K562 (cell line): ENCODE data around the gene SP140L. TPM values are rescaled to one million over a fixed set of nuclear protein-coding genes. Genes with fewer than 3 reads are reported as not detected.
A peak's percentile ranks its signal among the peaks of the same experiment; 100 is the strongest.
"Not testable (repeated sequence)": the region's sequence is repeated elsewhere in the genome, so short reads cannot be mapped to it uniquely, and the experiment has no call there.

Experiments
- ATAC-seq: fragments of 200-7000 bp; cut with Tn5 transposase; 3 replicates; pipeline ENCODE4 v1.9.1; 2020; ENCODE audit warnings: moderate library complexity
- BruUV-seq: library from RNA; stranded (reverse); fragments of 400-500 nt; replicated peaks from 2 replicates; lab custom pipeline; 2021; lab: Mats Ljungman, UMichigan
- CTCF ChIA-PET: fragments of 300-600 bp; formaldehyde crosslinking; extraction: SDS; loops from one replicate; lab custom pipeline; 2021; ENCODE audit warnings: low intra/inter-chr PET ratio; lab: Yijun Ruan, JAX
- POLR2A ChIA-PET: fragments of 300-600, 350-650 bp; sonication (Branson Sonifier 250); formaldehyde crosslinking; extraction: SDS; loops from one replicate; lab custom pipeline; 2021; ENCODE audit warnings: antibody characterized with exemption, inconsistent platforms; lab: Yijun Ruan, JAX
- DNase-seq, 4 experiments: peaks; one replicate each; pipeline versions ENCODE4 v3.0.0 to v3.0.0-alpha.2; 2011 to 2018; ENCODE audit warnings: low spot score in 3 of 4, mixed read lengths in 3 of 4; ENCODE audit errors: extremely low read depth in 1 of 4
- FAIRE-seq: peaks from 2 replicates; lab custom pipeline; 2011; peaks lifted over from hg19 to GRCh38; lab: Jason Lieb, UNC
- H2AFZ ChIP-seq: 2 replicates; pipeline ENCODE4 v1.6.0; 2011; ENCODE audit warnings: low read depth, low read length, control low read depth, inconsistent platforms
- H3K27ac ChIP-seq: fragments of 200-600 bp; 3 replicates; pipeline ENCODE4 v1.8.0; 2011; ENCODE audit warnings: low read depth, mild to moderate bottlenecking, control low read depth, inconsistent platforms, low read length, moderate library complexity, mixed read lengths; ENCODE audit errors: extremely low read depth
- H3K27me3 ChIP-seq, 2 experiments: fragments of 300-600 bp in 1 of 2; 2 replicates in 1 of 2; 3 replicates in 1 of 2; pipeline versions ENCODE4 v1.6.0 to v1.8.0; 2011; ENCODE audit warnings: inconsistent platforms in 2 of 2, low read length in 2 of 2, mild to moderate bottlenecking in 1 of 2, mixed read lengths in 1 of 2, moderate library complexity in 1 of 2; ENCODE audit not compliant: control insufficient read depth in 2 of 2, insufficient read depth in 2 of 2
- H3K36me3 ChIP-seq: fragments of 300-600 bp; 3 replicates; pipeline ENCODE4 v1.8.0; 2011; ENCODE audit warnings: mild to moderate bottlenecking, low read length, inconsistent platforms; ENCODE audit not compliant: control insufficient read depth, insufficient read depth
- H3K4me1 ChIP-seq, 2 experiments: fragments of 200-600 bp in 1 of 2; replicated peaks in 1 of 2; 2 replicates in 1 of 2; 3 replicates in 1 of 2; pipeline versions ENCODE4 v1.5.1 to v1.8.0; 2011; ENCODE audit warnings: inconsistent platforms in 2 of 2, low read length in 2 of 2, mild to moderate bottlenecking in 1 of 2, mixed read lengths in 1 of 2, moderate library complexity in 1 of 2; ENCODE audit not compliant: control insufficient read depth in 2 of 2, insufficient read depth in 2 of 2
- H3K4me2 ChIP-seq: 2 replicates; pipeline ENCODE4 v1.6.1; 2011; ENCODE audit warnings: low read length, control low read depth, inconsistent platforms, mixed read lengths; ENCODE audit not compliant: insufficient read depth
- H3K4me3 ChIP-seq: fragments of 200-600 bp; sonication (generic), shearing (Covaris generic); 2 replicates; pipeline ENCODE4 v1.5.1; 2016; ENCODE audit warnings: control low read depth, inconsistent platforms
- H3K79me2 ChIP-seq: fragments of 200-600 bp; 3 replicates; pipeline ENCODE4 v1.8.0; 2011; ENCODE audit warnings: low read length, inconsistent platforms; ENCODE audit not compliant: control insufficient read depth, insufficient read depth
- H3K9ac ChIP-seq, 2 experiments: 2 replicates each; pipeline versions ENCODE4 v1.6.0 to v1.6.1; 2011; ENCODE audit warnings: low read depth in 2 of 2, low read length in 2 of 2, control low read depth in 1 of 2, inconsistent platforms in 1 of 2, mild to moderate bottlenecking in 1 of 2, mixed read lengths in 1 of 2; ENCODE audit not compliant: insufficient read depth in 1 of 2
- H3K9me1 ChIP-seq: one replicate; pipeline ENCODE4 v1.6.0; 2011; ENCODE audit warnings: inconsistent platforms, mild to moderate bottlenecking, low read length, moderate library complexity; ENCODE audit not compliant: control insufficient read depth, insufficient read depth
- H3K9me3 ChIP-seq: replicated peaks from 2 replicates; pipeline ENCODE4 v1.5.1; 2011; ENCODE audit warnings: low read depth, low read length, inconsistent platforms; ENCODE audit not compliant: control insufficient read depth, insufficient read depth
- H4K20me1 ChIP-seq: replicated peaks from 2 replicates; pipeline ENCODE4 v1.6.1; 2011; ENCODE audit warnings: low read length, inconsistent platforms, mixed read lengths; ENCODE audit not compliant: control insufficient read depth, insufficient read depth
- CBFA2T2 ChIP-seq: fragments of 450-650 bp; conservative IDR thresholded peaks from 2 replicates; pipeline ENCODE4 v1.6.1; 2017; ENCODE audit warnings: mild to moderate bottlenecking
- CCAR2 ChIP-seq: fragments of 200-400 bp; formaldehyde crosslinking; IDR thresholded peaks from 2 replicates; pipeline ENCODE4 v1.6.1; 2017; ENCODE audit warnings: mild to moderate bottlenecking, low read depth, low read length
- CREM ChIP-seq: IDR thresholded peaks from 2 replicates; pipeline ENCODE4 v1.6.1; 2014; ENCODE audit warnings: antibody characterized with exemption, low read depth
- FOXM1 ChIP-seq, 2 experiments: fragments of 450-650 bp in 1 of 2; sonication (generic) in 1 of 2; formaldehyde crosslinking in 1 of 2; IDR thresholded peaks; 2 replicates each; pipeline versions ENCODE4 v1.6.1 to v1.9.0; 2017 to 2022; ENCODE audit warnings: low read depth in 2 of 2, mild to moderate bottlenecking in 2 of 2, missing genetic modification reagents in 1 of 2, moderate library complexity in 1 of 2
- KDM4B ChIP-seq, 2 experiments: fragments of 450-650 bp in 1 of 2; sonication (generic) in 1 of 2; IDR thresholded peaks; 2 replicates each; pipeline ENCODE4 v1.6.1; 2016 to 2017; ENCODE audit warnings: borderline replicate concordance in 2 of 2, antibody characterized with exemption in 1 of 2, low read depth in 1 of 2, mild to moderate bottlenecking in 1 of 2
- MYBL2 ChIP-seq, 2 experiments: fragments of 450-650 bp in 1 of 2; sonication (generic) in 1 of 2; formaldehyde crosslinking in 1 of 2; IDR thresholded peaks; 2 replicates each; pipeline versions ENCODE4 v1.6.1 to v1.8.1; 2017 to 2022; ENCODE audit warnings: borderline replicate concordance in 1 of 2, inconsistent platforms in 1 of 2, low read depth in 1 of 2, mild to moderate bottlenecking in 1 of 2, missing genetic modification reagents in 1 of 2, moderate library complexity in 1 of 2
- PHTF2 ChIP-seq: fragments of 250-450 bp; sonication (Bioruptor Pico); IDR thresholded peaks from 2 replicates; pipeline ENCODE4 v1.5.0; 2021; ENCODE audit warnings: mild to moderate bottlenecking
- SETDB1 ChIP-seq: IDR thresholded peaks from one replicate; pipeline ENCODE4 v1.6.1; 2012; ENCODE audit warnings: low read length, control low read depth, inconsistent platforms
- STAT5A ChIP-seq: IDR thresholded peaks from 2 replicates; pipeline ENCODE4 v1.6.1; 2012; ENCODE audit warnings: low read length, inconsistent platforms, borderline replicate concordance
- TOE1 ChIP-seq, 2 experiments: fragments of 450-650 bp in 1 of 2; sonication (generic) in 1 of 2; formaldehyde crosslinking in 1 of 2; IDR thresholded peaks; 2 replicates each; pipeline versions ENCODE4 v1.7.1 to v1.8.0; 2016 to 2022; ENCODE audit warnings: borderline replicate concordance in 2 of 2, mild to moderate bottlenecking in 2 of 2, antibody characterized with exemption in 1 of 2, inconsistent platforms in 1 of 2, low read depth in 1 of 2, missing genetic modification reagents in 1 of 2, moderate library complexity in 1 of 2
- ZNF639 ChIP-seq, 2 experiments: fragments of 200-800 bp in 1 of 2; sonication (Bioruptor generic) in 1 of 2; sonication (generic) in 1 of 2; formaldehyde crosslinking in 1 of 2; IDR thresholded peaks in 1 of 2; conservative IDR thresholded peaks in 1 of 2; 2 replicates each; pipeline versions ENCODE4 v1.5.0 to v1.6.1; 2016 to 2020; ENCODE audit warnings: missing compliant biosample characterization in 1 of 2, missing genetic modification characterization in 1 of 2, missing genetic modification reagents in 1 of 2
- WGBS: fragments of 100-300 bp; shearing (Covaris generic); methylation state at CpG from one replicate; pipeline ENCODE4 v1.1.6; 2016; ENCODE audit warnings: low coverage, mixed read lengths; ENCODE audit not compliant: insufficient coverage; ENCODE audit errors: missing lambda C conversion rate; 5-methylcytosine and 5-hydroxymethylcytosine counted together
- in situ Hi-C: fragments of 300-500 bp; cut with MboI; formaldehyde crosslinking; loops from 4 replicates; pipeline ENCODE4 v1.15.0; 2018; ENCODE audit warnings: inconsistent platforms, mixed read lengths
- intact Hi-C: fragments of 100-400 bp; cut with micrococcal nuclease; formaldehyde crosslinking; loops from 2 replicates; pipeline ENCODE4 v1.14.2; 2022
- polyA plus RNA-seq, 8 experiments: library from polyadenylated mRNA; depleted of rRNA in 4 of 8; stranded (reverse) in 5 of 8; unstranded in 3 of 8; fragments of >200 nt; fragmentation: Nextera tagmentation in 2 of 8; fragmentation: Illumina TruSeq in 1 of 8; extraction: Ambion mirVana in 2 of 8; extraction: Trizol in 1 of 8; gene quantifications; 2 replicates each; pipeline versions ENCODE4 v1.2.1 to v1.2.3, GENCODE V29; 2011 to 2014; ENCODE audit warnings: inconsistent platforms in 1 of 8, missing spikeins in 1 of 8
- total RNA-seq, 7 experiments: library from RNA; depleted of rRNA in 6 of 7; stranded (reverse); fragments of >200 nt in 6 of 7; fragmentation: Illumina TruSeq in 2 of 7; extraction: Trizol in 2 of 7; gene quantifications; 2 replicates each; pipeline versions ENCODE4 v1.2.1 to v1.2.3, GENCODE V29; 2011 to 2021; ENCODE audit warnings: low replicate concordance in 1 of 7
- TF ChIP-seq, protein P1 (sequence below): sonication (generic); formaldehyde crosslinking; IDR thresholded peaks from 2 replicates; pipeline ENCODE4 v1.8.0; 2023; ENCODE audit warnings: missing genetic modification reagents, mild to moderate bottlenecking, borderline replicate concordance

Gene SP140L
- total and polyA plus RNA-seq, 9 of the 15 experiments (the other 6 are each of a cell fraction or from before 2014, with no cell fraction given), result 4.0 to 15.5 (median 11.3) TPM

- TF ChIP-seq MYBL2 (IDR thresholded peaks at IDR 0.05; ENCODE audit: low read depth) (peak; percentile 93), FOXM1 (IDR thresholded peaks at IDR 0.05; ENCODE audit: low read depth) (peak; percentile 99), CBFA2T2 (peak; percentile 57), STAT5A (peak; percentile 42)
- TF ChIP-seq MYBL2 (CRISPR knock-in tag; IDR thresholded peaks at IDR 0.05; ENCODE audit: borderline replicate concordance); FOXM1 (CRISPR knock-in tag; IDR thresholded peaks at IDR 0.05; ENCODE audit: low read depth): not testable (repeated sequence)
Observed at GRCh38 chr2:230398698-230399097, 71.7 kb downstream of the SP140L start (continued).

DNA sequence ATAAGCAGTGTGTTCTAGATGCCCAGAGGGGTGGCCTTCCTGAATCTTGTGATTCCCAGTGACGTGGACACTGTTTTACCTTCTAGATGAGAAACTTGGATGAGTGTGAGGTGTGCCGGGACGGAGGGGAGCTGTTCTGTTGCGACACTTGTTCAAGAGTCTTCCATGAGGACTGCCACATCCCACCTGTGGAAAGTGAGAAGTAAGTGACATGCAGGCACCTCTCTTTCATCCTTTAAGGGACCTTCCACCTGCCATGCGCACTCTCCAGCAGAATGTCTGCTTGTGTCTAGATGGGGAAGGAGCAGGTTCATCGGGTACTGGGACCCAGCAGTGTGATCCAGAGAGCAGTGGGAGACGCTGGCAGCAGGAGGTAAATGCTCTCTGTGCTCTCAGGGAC, 73.0 kb downstream of the SP140L start:
- ChIA-PET CTCF (no interaction called here), POLR2A (no interaction called here)
- Histone ChIP-seq H3K4me1 (peaks cover 0 to 10% of the 10 kb centered on the region in 2 experiments; a peak in 2 of 5 replicates), H3K36me3 (peaks cover 3% of the 10 kb centered on the region; the same call in 1 of the 3 replicates), H3K4me3 (no peak overlapping the region), H3K79me2 (no peaks in the 10 kb centered on the region), H3K4me2 (no peak overlapping the region), H3K9ac (no peak overlapping the region), H3K9me1 (no peaks in the 10 kb centered on the region), H3K27me3 (no peaks in the 10 kb centered on the region), H4K20me1 (no peaks in the 10 kb centered on the region), H2AFZ (no peak overlapping the region), H3K9me3 (no peaks in the 10 kb centered on the region), H3K27ac (no peak overlapping the region)
- no TSS peak for BruUV-seq
- intact Hi-C loops, result no loop called here
- in situ Hi-C loops, result no loop called here
- FAIRE-seq (no peak), ATAC-seq (no peak), DNase-seq (no peak)
- WGBS, result 97% methylated on average over 4 of the region's 7 CpGs
- TF ChIP-seq ZNF639 (CRISPR knock-in tag; conservative IDR thresholded peaks at IDR 0.05 in 1 of 2, IDR thresholded peaks at IDR 0.05 in 1 of 2) (no peak), CCAR2 (no peak), CREM (no peak), PHTF2 (no peak), SETDB1 (no peak), KDM4B (IDR thresholded peaks at IDR 0.05; ENCODE audit: borderline replicate concordance in 2 of 2, low read depth in 1 of 2) (no peak), TOE1 (IDR thresholded peaks at IDR 0.05; ENCODE audit: borderline replicate concordance) (no peak), TOE1 (CRISPR knock-in tag; IDR thresholded peaks at IDR 0.05; ENCODE audit: borderline replicate concordance, low read depth) (no peak)
- TF ChIP-seq, protein P1, sequence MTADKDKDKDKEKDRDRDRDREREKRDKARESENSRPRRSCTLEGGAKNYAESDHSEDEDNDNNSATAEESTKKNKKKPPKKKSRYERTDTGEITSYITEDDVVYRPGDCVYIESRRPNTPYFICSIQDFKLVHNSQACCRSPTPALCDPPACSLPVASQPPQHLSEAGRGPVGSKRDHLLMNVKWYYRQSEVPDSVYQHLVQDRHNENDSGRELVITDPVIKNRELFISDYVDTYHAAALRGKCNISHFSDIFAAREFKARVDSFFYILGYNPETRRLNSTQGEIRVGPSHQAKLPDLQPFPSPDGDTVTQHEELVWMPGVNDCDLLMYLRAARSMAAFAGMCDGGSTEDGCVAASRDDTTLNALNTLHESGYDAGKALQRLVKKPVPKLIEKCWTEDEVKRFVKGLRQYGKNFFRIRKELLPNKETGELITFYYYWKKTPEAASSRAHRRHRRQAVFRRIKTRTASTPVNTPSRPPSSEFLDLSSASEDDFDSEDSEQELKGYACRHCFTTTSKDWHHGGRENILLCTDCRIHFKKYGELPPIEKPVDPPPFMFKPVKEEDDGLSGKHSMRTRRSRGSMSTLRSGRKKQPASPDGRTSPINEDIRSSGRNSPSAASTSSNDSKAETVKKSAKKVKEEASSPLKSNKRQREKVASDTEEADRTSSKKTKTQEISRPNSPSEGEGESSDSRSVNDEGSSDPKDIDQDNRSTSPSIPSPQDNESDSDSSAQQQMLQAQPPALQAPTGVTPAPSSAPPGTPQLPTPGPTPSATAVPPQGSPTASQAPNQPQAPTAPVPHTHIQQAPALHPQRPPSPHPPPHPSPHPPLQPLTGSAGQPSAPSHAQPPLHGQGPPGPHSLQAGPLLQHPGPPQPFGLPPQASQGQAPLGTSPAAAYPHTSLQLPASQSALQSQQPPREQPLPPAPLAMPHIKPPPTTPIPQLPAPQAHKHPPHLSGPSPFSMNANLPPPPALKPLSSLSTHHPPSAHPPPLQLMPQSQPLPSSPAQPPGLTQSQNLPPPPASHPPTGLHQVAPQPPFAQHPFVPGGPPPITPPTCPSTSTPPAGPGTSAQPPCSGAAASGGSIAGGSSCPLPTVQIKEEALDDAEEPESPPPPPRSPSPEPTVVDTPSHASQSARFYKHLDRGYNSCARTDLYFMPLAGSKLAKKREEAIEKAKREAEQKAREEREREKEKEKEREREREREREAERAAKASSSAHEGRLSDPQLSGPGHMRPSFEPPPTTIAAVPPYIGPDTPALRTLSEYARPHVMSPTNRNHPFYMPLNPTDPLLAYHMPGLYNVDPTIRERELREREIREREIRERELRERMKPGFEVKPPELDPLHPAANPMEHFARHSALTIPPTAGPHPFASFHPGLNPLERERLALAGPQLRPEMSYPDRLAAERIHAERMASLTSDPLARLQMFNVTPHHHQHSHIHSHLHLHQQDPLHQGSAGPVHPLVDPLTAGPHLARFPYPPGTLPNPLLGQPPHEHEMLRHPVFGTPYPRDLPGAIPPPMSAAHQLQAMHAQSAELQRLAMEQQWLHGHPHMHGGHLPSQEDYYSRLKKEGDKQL, result no peak
